Measurements from ENCODE around the gene RTL10. TPM values are rescaled to one million over a fixed set of nuclear protein-coding genes. Genes with fewer than 3 reads are reported as not detected.

RTL10 gene
- total RNA-seq, 4 donors from 2014 or later, result 6.8 to 24.3 (median 17.7) TPM

DNA sequence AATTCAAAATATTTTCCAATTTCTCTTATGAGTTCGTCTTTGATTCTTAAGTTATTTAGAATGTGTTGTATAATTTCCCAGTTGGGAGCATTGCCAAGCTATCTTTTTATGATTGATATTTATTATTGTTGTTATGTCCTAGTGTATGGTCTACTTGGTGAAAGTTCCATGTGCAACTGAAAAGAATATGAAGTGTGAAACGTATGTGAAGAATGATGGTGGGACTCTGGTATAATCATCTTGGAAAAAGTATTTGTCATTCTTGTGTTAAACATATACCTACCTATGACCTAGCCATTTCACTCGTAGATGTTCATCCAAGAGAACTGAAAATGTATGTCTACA, 12.0 kb upstream of the RTL10 start:
- DNase-seq, result no peak
- intact Hi-C loops (cut with DNase I; ENCODE audit: low total_unique reads), result no loop called here
- H3K27ac ChIP-seq, result no peak overlapping the region
- no peak for TF ChIP-seq POLR2A (IDR thresholded peaks at IDR 0.05)
- TF ChIP-seq, protein P1, sequence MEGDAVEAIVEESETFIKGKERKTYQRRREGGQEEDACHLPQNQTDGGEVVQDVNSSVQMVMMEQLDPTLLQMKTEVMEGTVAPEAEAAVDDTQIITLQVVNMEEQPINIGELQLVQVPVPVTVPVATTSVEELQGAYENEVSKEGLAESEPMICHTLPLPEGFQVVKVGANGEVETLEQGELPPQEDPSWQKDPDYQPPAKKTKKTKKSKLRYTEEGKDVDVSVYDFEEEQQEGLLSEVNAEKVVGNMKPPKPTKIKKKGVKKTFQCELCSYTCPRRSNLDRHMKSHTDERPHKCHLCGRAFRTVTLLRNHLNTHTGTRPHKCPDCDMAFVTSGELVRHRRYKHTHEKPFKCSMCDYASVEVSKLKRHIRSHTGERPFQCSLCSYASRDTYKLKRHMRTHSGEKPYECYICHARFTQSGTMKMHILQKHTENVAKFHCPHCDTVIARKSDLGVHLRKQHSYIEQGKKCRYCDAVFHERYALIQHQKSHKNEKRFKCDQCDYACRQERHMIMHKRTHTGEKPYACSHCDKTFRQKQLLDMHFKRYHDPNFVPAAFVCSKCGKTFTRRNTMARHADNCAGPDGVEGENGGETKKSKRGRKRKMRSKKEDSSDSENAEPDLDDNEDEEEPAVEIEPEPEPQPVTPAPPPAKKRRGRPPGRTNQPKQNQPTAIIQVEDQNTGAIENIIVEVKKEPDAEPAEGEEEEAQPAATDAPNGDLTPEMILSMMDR (IDR thresholded peaks at IDR 0.05), result no peak
- H3K9me3 ChIP-seq, result no peaks in the 10 kb centered on the region
- no peaks in the 10 kb centered on the region for H3K36me3 ChIP-seq
- H3K4me3 ChIP-seq, result no peak overlapping the region
- no peaks in the 10 kb centered on the region for H3K27me3 ChIP-seq
- H3K4me1 ChIP-seq, result no peaks in the 10 kb centered on the region

DNA sequence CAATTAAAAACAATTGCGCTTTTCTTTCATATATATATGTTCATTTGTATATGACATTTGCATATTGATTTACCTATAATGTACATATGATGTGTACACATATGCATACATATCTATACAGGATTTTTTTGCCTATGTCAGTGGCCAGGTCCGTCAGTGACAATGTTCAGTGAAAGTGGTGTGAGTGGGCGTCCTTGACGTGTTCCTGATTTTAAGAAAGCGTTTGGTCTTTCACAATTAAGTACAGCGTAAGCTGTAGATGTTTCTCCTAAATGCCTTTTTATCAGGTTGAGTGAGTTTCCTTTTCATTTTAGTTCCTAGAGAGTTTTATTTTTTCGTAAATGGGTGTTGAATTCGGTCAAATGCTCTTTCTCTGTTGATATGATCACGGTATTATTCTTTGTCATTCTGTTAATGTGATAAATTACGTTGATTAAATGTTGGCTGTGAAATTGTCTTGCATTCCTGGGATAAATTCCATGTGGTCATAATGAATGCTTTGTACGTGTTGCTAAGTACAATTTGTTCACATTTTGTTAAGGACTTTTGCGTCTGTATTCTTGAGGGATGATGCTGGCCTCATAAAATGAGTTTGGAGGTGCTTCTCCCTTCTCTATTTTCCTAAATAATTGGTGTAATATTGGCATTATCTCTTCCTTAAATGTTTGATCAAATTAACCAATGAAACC, 10.6 kb upstream of the RTL10 start:
- Histone ChIP-seq H3K4me1 (no peaks in the 10 kb centered on the region), H3K9me3 (no peaks in the 10 kb centered on the region), H3K4me3 (no peak overlapping the region), H3K36me3 (no peaks in the 10 kb centered on the region), H3K27ac (no peak overlapping the region), H3K27me3 (no peaks in the 10 kb centered on the region)
- DNase-seq, result no peak
- intact Hi-C loops (cut with DNase I; ENCODE audit: low total_unique reads), result no loop called here
- no peak for TF ChIP-seq POLR2A (IDR thresholded peaks at IDR 0.05)
- TF ChIP-seq, protein P1 (IDR thresholded peaks at IDR 0.05), result no peak

DNA sequence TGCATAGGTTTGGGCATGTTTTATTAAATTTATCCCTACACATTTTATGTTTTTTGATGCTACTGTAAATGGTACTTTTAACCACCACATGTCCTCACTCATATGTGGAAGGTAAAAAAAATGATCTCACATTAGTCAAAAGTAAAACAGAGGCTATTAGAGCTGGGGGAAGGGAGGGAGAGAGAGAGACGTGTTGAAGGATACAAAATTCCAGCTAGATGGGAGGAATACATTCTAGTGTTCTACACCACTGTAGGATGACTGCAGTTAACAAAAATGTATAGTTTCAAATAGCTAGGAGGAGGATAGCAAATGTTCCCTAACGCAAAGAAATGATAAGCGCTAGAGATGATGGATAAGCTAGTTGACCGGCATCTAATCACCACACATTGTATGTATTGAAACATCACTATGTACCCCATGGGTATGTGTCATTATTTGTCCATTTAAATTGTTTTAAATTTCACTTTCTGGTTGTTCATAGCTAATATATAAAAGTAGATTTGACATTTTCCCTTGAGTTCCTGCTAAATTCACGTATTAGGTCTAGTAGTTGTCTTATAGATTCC, 9.9 kb upstream of the RTL10 start:
- Histone ChIP-seq H3K4me1 (no peaks in the 10 kb centered on the region), H3K36me3 (no peaks in the 10 kb centered on the region), H3K27me3 (no peaks in the 10 kb centered on the region), H3K9me3 (no peaks in the 10 kb centered on the region), H3K27ac (no peak overlapping the region), H3K4me3 (no peak overlapping the region)
- intact Hi-C loops (cut with DNase I; ENCODE audit: low total_unique reads), result no loop called here
- no peak for DNase-seq
- no peak for TF ChIP-seq POLR2A (IDR thresholded peaks at IDR 0.05)
- TF ChIP-seq, protein P1 (IDR thresholded peaks at IDR 0.05), result no peak

DNA sequence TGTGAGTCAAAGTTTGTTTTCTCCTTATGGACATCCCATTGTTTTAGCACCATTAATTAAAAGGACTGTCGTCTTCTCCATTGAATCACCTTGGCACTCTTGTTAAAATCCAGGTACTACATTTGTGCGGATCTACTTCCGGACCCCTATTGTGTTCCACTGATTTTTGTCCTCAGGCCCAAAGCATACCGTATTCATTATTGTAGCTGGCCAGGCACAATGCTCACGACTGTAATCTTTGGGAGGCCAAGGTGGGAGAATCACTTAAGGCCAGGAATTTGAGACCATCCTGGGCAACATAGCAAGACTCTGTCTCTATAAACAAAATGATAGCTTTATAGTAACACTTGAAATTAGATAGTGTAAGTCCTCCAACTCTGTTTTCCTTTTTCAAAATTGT, 8.9 kb upstream of the RTL10 start:
- DNase-seq, result no peak
- no peaks in the 10 kb centered on the region for H3K27me3 ChIP-seq
- H3K4me3 ChIP-seq, result no peak overlapping the region
- no peaks in the 10 kb centered on the region for H3K4me1 ChIP-seq
- H3K9me3 ChIP-seq, result no peaks in the 10 kb centered on the region
- intact Hi-C loops (cut with DNase I; ENCODE audit: low total_unique reads), result no loop called here
- H3K36me3 ChIP-seq, result no peaks in the 10 kb centered on the region
- no peak for TF ChIP-seq POLR2A (IDR thresholded peaks at IDR 0.05)
- TF ChIP-seq, protein P1 (IDR thresholded peaks at IDR 0.05), result no peak
- H3K27ac ChIP-seq, result no peak overlapping the region

DNA sequence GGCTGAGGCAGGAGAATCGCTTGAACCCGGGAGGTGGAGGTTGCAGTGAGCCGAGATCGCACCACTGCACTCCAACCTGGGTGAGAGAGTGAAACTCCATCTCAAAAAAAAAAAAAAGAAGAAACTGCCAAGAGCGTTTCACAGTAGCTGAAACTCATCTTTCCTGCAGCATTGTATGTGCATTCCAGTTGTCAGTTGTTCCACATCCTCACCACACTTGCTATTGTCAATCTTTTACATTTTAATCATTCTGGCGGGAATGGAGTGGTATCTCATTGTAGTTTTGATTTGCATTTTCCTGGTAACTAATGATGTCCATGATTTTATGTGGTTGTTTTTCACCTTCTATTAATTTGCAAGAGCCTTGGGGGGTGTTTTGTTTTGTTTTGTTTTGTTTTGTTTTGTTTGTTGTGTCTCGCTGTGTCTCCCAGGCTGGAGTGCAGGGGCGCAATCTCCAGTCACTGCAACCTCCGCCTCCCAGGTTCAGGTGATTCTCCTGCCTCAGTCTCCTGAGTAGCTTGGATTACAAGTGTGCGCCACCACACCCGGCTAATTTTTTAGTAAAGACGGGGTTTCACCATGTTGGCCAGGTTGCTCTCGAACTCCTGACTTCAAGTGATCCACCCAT, 8.1 kb upstream of the RTL10 start:
- TF ChIP-seq, protein P1 (IDR thresholded peaks at IDR 0.05), result no peak
- no peak for TF ChIP-seq POLR2A (IDR thresholded peaks at IDR 0.05)
- intact Hi-C loops (cut with DNase I; ENCODE audit: low total_unique reads), result no loop called here
- Histone ChIP-seq H3K27ac (no peak overlapping the region), H3K4me3 (no peak overlapping the region), H3K4me1 (no peaks in the 10 kb centered on the region), H3K27me3 (no peaks in the 10 kb centered on the region), H3K9me3 (no peaks in the 10 kb centered on the region), H3K36me3 (no peaks in the 10 kb centered on the region)
- DNase-seq, result no peak
